GM18951 (cell line): Measurements from ENCODE around the gene METTL18.

ENCODE experiments used
- POLR2A ChIP-seq: IDR thresholded peaks from 4 replicates; pipeline ENCODE4 v1.6.1; 2011; ENCODE audit warnings: mild to moderate bottlenecking; ENCODE audit not compliant: insufficient read length, insufficient read depth; ENCODE audit errors: extremely low read depth
- in situ Hi-C: fragments of 300-500 bp; cut with MboI; formaldehyde crosslinking; loops from one replicate; pipeline ENCODE4 v1.12.0; 2022; ENCODE audit warnings: low sequenced_read_pairs, mixed read lengths, inconsistent platforms; ENCODE audit not compliant: unreplicated experiment

The METTL18 gene

GRCh38 chr1:169809370-169810095 lies 14.8 kb upstream of the METTL18 start:
- in situ Hi-C loops = loop anchor here (10.0 kb wide), 1 partner anchor 215 kb away; no protein-coding TSS in a partner anchor
- TF ChIP-seq POLR2A = no peak

GRCh38 chr1:169804941-169805340 lies 10.2 kb upstream of the METTL18 start:
- TF ChIP-seq POLR2A = no peak
- in situ Hi-C loops = loop anchor here (10.0 kb wide), 1 partner anchor 210 kb away; no protein-coding TSS in a partner anchor

- no peak for TF ChIP-seq POLR2A
- in situ Hi-C loops = loop anchor here (10.0 kb wide), 1 partner anchor 208 kb away; no protein-coding TSS in a partner anchor
Observed at GRCh38 chr1:169802888-169803287, 8.2 kb upstream of the METTL18 start.

DNA sequence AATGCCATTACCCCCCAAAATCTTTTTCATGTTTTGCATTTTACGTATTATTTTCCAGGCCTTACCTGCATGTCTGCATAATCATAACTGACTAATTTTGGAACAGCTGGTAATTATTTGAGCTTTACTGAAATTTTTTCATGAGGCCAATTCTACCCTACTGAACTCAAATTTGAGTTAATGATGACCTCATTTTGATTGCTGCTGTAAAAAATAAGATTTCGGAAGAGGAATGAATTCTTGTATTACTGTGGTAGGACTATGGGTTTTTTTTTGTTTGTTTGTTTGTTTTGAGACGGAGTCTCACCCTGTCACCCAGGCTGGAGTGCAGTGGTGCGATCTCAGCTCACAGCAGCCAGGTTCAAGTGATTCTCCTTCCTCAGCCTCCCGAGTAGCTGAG lies 2.6 kb upstream of the METTL18 start:
- no peak for TF ChIP-seq POLR2A
- in situ Hi-C loops = no loop called here

GRCh38 chr1:169796274-169796810 lies 1.6 kb upstream of the METTL18 start:
- in situ Hi-C loops = no loop called here
- no peak for TF ChIP-seq POLR2A

DNA sequence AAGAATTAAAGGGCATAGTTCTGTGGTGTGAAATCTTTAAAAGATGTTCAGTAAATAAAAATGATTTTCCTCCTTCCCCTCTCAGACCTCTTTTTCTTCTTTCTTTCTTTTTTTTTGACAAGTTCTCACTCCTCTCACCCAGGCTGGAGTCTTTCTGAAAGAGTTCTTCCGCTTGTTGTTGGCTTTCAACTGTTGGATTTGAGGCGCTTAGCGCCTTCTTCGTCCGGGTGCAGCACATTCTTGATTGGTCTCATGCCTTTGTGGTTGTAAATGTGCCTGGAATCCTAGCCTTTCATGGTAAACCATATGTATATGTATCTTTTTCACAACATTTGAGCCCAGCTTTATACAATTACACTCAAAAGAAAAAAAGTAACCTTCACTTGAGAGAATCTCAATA lies 980 bp upstream of the METTL18 start:
- in situ Hi-C loops = no loop called here

GRCh38 chr1:169793730-169794129 lies 977 bp downstream of the METTL18 start:
- in situ Hi-C loops = no loop called here
- no peak for TF ChIP-seq POLR2A

More for the DNA sequence above, 980 bp upstream of the METTL18 start:
- TF ChIP-seq POLR2A = no peak

DNA sequence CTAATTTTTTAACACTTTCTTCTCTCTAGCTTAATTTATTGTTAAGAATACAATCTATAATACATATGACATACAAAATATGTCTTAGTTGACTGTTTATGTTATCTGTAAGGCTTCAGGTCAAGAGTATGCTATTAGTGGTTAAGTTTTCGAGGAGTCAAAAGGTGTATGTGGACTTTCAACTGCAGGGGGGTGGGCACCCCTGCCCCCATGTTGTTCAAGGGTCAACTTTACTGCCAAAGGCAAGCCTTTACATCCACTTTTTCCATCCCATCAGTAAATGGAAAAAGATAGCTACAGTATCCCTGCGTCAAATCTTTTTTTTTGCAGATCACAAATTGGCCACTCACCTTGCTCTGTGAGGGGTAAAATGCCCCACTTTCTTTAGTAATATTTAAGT lies 6.3 kb downstream of the METTL18 start:
- TF ChIP-seq POLR2A = no peak
- in situ Hi-C loops = no loop called here

- in situ Hi-C loops = no loop called here
- no peak for TF ChIP-seq POLR2A
Observed at GRCh38 chr1:169786974-169787373, 7.7 kb downstream of the METTL18 start.

DNA sequence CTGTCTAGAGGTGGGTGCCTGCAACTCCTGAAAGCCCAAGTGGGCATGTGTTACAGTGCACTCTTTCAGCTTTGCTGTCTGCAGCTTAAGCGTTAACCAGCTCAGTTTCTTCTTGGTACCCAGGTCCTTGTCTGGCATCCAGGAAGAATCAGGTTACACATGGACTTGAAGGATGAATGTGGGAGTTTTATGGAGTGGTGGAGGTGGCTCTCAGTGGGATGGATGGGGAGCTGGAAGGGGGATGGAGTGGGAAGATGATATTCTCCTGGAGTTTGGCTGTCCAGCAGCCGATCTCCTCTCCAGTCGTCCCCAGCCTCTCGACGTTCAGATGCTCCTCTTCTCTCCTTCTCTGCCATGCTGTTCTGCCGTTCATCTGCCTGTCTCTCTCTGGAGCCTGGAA lies 9.4 kb downstream of the METTL18 start:
- no peak for TF ChIP-seq POLR2A
- in situ Hi-C loops = no loop called here

DNA sequence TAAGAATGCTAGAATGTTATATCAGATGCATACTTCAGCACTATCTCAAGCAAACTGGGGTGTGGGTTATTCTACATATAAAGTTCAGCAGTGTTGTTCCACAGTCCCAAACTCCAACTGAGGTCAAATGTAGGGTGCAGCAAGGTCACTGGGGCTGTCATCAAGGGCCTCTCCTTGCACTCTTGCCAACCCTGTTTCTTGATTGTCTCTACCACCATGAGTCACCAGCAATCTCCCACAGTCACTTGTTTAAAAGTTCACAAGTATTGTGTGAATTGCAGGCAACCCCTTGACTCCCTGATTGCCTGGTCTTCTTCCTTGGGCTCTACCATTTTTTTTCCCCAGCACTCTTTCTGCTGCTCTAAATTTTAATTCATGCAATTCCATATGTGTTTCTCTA lies 10.6 kb downstream of the METTL18 start:
- in situ Hi-C loops = no loop called here
- no peak for TF ChIP-seq POLR2A

DNA sequence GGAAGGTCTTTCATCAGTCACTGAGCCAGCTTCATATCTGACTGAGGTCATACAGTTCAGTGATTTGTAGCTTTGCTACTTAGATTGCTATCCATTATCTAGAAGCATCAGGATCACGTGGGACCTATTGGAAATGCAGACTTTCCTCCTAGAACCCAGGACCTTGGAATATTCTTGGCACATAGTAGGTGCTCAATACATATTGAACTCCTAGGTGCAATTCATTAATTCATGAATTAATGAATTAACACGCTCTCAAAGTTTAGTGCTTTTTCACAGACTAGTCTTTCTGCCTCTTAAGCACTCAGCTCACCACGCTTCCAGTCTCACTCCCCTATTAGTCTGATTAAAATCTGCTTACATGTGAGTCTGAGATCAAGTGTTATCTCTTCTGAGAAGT lies 12.1 kb downstream of the METTL18 start:
- no peak for TF ChIP-seq POLR2A
- in situ Hi-C loops = no loop called here

GRCh38 chr1:169779970-169780369 lies 14.7 kb downstream of the METTL18 start:
- TF ChIP-seq POLR2A = no peak
- in situ Hi-C loops = no loop called here

DNA sequence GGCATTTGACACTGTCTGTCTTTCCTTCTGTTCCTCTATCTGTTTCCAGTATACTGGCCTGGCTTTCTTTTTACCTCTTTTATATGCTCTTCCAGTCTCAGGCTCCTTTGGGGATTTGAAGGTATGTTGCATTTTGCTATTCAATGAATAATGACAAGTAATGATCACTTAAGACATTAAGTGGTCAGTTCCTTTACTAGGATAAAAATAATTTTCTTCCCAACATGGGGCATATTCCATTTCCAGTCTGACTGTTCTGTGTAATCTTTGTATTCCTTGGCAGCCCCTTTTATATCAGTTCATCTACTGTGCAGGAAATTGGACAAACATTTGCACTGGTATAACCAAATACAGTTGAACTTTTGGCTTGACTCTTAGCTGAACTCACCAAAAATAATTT lies 15.6 kb downstream of the METTL18 start:
- no peak for TF ChIP-seq POLR2A
- in situ Hi-C loops = no loop called here

DNA sequence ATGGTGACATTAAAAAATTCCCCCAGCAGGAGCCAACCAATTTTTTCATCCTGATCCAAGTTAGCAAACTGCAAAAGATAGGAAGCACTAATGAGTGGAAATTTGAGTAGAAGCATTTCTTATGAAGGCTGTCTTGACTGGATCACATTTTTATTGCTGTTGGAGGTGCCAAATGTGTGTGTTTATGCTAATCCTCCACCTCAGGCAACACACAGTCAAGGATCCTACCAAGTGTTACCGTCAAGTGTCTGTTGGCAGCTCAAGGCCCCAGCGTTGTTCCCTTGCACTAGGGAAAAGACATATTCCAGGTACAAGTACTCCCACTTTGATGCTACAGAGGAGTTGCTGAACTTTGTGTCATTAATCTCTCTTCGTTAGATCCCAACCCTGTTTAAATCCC lies 18.3 kb downstream of the METTL18 start:
- in situ Hi-C loops = no loop called here
- TF ChIP-seq POLR2A = no peak

DNA sequence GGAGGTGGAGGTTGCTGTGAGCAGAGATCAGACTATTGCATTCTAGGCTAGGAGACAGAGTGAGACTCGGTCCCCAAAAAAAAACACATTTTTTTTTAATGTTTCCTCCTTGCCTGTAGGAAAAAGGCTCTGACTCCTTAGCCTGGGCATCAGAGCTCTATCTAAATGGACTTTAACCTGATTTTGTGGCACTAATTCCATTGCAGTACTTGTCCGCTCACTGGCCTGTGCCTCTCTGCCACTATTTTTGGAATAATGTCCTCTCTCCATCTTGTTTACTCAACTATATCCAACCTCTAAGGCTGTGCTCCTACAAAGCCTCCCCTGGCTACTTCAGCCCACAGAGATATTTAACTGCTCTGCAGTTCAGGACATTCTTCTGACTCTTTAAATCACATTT lies 26.5 kb downstream of the METTL18 start:
- in situ Hi-C loops = no loop called here
- no peak for TF ChIP-seq POLR2A
